NCI-H82 treated with DMSO at 0.1 percent for 48 hours (cell line): ENCODE results near the gene CYLD.
A peak's percentile ranks its signal among the peaks of the same experiment; 100 is the strongest.

Experiments
- DNase-seq: peaks from one replicate; lab custom pipeline; 2025; ENCODE audit not compliant: unreplicated experiment; lab: John Stamatoyannopoulos, UW

Gene CYLD

DNA sequence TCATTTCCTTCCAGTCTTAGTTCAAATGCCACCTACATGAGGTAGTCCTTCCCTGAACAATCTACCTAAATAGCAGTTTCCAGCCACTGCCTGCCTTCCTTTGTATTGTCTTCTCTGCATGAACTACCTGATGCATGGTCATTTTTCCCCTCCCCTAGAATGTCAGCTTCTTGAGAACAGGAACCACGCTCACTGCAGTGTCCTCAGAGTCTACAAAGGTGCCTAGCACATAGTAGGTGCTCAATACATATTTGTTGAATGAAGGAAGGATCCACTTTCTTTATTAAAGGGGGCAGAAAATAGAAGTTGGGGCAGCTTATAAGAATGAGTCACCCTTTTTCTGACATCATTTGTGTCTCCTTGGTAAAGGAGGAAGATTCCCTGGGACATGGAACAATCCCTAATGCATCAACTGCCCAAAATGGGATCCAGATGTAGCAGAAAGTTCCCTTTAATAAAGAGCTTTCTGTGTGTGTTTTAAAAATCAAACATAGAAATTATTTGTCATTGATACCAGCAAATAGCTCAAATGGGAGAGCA lies 4.4 kb upstream of the CYLD start:
- no peak for DNase-seq

- no peak for DNase-seq
Measured at GRCh38 chr16:50739031-50739430, 2.9 kb upstream of the CYLD start.

GRCh38 chr16:50740736-50741135 lies 1.1 kb upstream of the CYLD start:
- DNase-seq, result no peak

- no peak for DNase-seq
Measured at GRCh38 chr16:50741225-50741780, 583 bp upstream of the CYLD start.

GRCh38 chr16:50742576-50743200 lies 802 bp downstream of the CYLD start:
- DNase-seq, result no peak

DNA sequence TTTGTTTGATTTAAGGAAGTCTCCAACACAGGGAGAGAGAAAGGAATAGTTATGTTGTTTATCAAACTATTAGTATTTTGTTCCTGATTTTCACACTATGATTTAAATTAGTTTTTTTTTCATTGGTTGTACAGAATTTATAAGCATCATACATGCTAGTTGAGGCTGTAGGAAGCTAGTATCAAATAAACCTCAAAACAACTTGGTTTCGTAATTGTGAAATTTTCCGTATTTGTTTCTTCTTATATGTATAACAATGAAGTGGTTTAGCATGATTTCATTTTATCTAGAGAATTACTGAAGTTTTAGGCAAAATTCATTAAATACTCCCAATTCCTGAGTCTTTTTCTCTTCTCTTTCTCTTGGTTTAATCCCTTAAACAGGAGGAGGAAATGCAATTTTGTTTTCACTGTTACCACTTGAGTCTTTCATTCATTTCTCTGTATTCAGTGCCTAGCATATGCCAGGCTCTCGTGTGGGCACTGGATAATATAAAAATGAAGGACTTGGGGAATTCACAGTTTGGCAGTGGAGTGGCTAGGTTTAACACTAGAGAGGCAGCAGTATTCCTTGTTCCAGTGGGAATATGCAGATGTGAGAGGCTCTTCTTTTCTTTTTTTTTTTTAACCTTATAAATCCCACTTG lies 1.8 kb downstream of the CYLD start:
- DNase-seq, result no peak

- DNase-seq, result no peak
Measured at GRCh38 chr16:50744881-50745280, 3.0 kb downstream of the CYLD start.

DNA sequence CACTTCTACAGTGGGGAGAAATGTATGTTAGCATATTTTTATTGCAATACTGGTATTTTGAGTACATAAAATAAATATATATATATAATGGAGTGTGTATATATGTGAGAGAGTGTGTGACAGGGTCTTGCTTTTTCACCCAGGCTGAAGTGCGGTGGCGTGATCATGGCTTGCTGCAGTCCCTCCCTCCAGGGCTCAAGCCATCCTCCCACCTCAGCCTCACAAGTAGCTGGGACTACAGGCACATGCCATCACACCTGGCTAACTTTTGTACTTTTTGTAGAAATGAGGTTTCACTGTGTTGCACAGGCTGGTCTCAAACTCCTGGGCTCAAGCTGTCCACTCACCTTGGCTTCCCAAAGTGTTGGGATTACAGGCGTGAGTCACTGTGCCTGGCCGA lies 4.1 kb downstream of the CYLD start:
- DNase-seq, result no peak

GRCh38 chr16:50747207-50747956 lies 5.5 kb downstream of the CYLD start:
- DNase-seq, result peak; percentile 6

DNA sequence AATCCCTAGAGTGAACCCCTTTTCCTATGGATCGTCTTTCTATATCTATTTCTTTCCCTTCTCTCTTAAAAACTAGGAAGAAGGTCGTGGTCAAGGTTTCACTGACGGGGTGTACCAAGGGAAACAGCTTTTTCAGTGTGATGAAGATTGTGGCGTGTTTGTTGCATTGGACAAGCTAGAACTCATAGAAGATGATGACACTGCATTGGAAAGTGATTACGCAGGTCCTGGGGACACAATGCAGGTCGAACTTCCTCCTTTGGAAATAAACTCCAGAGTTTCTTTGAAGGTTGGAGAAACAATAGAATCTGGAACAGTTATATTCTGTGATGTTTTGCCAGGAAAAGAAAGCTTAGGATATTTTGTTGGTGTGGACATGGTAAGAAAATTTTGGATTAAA lies 9.6 kb downstream of the CYLD start:
- no peak for DNase-seq

- no peak for DNase-seq
Measured at GRCh38 chr16:50752471-50753235, 10.8 kb downstream of the CYLD start.

- no peak for DNase-seq
Measured at GRCh38 chr16:50756473-50756872, 14.6 kb downstream of the CYLD start.

DNA sequence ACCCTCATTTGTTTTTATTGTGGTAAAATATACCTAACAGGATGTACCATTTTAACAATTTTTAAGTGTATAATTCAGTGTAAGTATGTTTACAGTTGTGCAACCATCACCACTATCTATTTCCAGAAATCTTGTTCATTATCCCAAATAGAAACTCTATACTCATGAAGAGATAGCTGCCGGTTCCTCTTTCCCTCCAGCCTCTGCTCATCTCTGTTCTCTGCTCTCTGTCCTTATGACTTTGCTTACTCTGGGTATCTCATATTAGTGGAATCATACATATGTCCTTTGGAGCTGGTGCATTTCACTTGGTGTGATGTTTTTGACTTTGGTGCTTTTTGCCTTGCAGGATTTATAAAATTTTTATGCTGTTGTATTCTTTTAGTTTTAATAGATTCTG lies 19.4 kb downstream of the CYLD start:
- no peak for DNase-seq

GRCh38 chr16:50762241-50762640 lies 20.4 kb downstream of the CYLD start:
- DNase-seq, result no peak

- DNase-seq, result no peak
Measured at GRCh38 chr16:50763211-50763610, 21.3 kb downstream of the CYLD start.

DNA sequence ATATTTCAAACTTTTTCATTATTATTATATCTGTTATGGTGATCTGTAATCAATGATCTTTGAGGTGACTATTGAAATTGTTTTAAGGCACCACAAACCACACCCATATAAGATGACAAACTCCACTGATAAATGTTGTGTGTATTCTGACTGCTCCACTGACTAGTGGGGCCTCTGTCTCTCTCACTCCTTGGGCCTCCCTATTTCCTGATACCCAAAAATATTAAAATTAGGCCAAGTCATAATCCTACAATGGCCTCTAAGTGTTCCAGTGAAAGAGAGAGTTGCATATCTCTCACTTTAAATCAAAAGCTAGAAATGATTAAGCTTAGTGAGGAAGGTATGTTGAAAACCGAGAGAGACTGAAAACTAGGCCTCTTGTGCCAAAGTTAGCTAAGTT lies 23.4 kb downstream of the CYLD start:
- no peak for DNase-seq

GRCh38 chr16:50765861-50766260 lies 24.0 kb downstream of the CYLD start:
- DNase-seq, result no peak

- DNase-seq, result no peak
Measured at GRCh38 chr16:50767197-50767596, 25.3 kb downstream of the CYLD start.

- no peak for DNase-seq
Measured at GRCh38 chr16:50771366-50771765, 29.5 kb downstream of the CYLD start.

GRCh38 chr16:50774405-50774804 lies 32.5 kb downstream of the CYLD start:
- no peak for DNase-seq

DNA sequence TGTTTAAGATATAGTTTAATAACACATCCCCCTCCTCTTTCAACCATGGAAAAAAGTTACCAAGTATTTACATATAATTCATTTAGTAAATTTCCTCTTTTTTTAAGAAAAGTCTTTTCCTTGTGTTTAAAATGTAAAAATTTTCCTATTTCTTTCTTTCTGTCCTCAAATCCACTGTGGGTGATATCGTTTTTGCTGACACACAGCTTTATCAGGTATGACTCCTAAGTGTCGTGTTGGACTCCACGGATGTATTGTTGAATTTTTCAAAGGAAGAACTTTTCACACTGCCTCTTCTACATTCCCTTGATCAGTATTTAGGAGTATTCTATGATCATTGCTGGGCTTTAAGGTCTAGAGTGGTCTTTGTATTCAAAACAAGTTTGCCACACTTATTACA lies 33.1 kb downstream of the CYLD start:
- no peak for DNase-seq
